NB4 (cell line): ENCODE results near the gene RPS6KA3.

ENCODE experiments used
- CTCF ChIP-seq: IDR thresholded peaks from one replicate; pipeline ENCODE4 v1.5.1; 2012; ENCODE audit warnings: low read depth, low read length
- MAX ChIP-seq: IDR thresholded peaks from 2 replicates; pipeline ENCODE4 v1.6.1; 2011; ENCODE audit warnings: low read depth, low read length
- MYC ChIP-seq: IDR thresholded peaks from 2 replicates; pipeline ENCODE4 v1.6.1; 2011; ENCODE audit warnings: low read depth, low read length
- POLR2A ChIP-seq: IDR thresholded peaks from 2 replicates; pipeline ENCODE4 v1.6.1; 2011; ENCODE audit warnings: mild to moderate bottlenecking; ENCODE audit not compliant: insufficient read length; ENCODE audit errors: extremely low read depth

GRCh38 chrX:20244931-20245330 lies 21.8 kb downstream of the RPS6KA3 start:
- TF ChIP-seq CTCF: no peak
- no peak for TF ChIP-seq POLR2A
- TF ChIP-seq MAX: no peak
- TF ChIP-seq MYC: no peak
